Right lobe of liver (tissue), 4 donors: ENCODE measurements around the gene LGI1.

ENCODE experiments used
- POLR2A ChIP-seq: fragments of 450-650 bp; IDR thresholded peaks from one replicate; pipeline ENCODE4 v1.6.1; 2017; ENCODE audit warnings: antibody characterized with exemption, mild to moderate bottlenecking
- TF ChIP-seq, protein P1 (sequence below), 4 donors: fragments of 200-600 bp in 3 of 4; fragments of 450-650 bp in 1 of 4; IDR thresholded peaks; one replicate each; pipeline versions ENCODE4 v1.5.1 to v1.8.0; 2016 to 2022; ENCODE audit warnings: antibody characterized with exemption in 4 of 4, mild to moderate bottlenecking in 2 of 4
- donor health status: DM: no; HTN: no; CAD: no.
- donor health status: DM: no; HTN: no; CAD: no.
- donor health status: DM: no; HTN: yes; CAD: no.

DNA sequence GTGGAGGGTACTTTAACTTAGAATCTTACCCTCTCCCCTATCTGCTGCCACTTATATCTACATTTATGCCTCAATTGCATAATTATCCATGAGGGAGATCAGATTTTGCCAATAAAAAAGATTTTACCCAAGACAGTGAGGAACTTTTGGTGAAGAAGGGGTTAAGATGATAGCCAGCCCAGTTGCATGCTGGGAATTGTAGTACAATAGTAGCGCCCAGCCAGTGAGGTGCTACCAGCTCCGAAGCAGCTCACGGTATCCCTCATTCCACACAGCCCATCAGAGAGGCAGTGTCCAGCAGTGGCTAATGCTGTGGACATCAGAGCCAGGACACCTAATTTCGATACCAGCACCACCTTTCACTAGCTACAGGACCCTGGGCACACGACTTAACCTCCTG lies 5.9 kb upstream of the LGI1 start:
- TF ChIP-seq, protein P1, sequence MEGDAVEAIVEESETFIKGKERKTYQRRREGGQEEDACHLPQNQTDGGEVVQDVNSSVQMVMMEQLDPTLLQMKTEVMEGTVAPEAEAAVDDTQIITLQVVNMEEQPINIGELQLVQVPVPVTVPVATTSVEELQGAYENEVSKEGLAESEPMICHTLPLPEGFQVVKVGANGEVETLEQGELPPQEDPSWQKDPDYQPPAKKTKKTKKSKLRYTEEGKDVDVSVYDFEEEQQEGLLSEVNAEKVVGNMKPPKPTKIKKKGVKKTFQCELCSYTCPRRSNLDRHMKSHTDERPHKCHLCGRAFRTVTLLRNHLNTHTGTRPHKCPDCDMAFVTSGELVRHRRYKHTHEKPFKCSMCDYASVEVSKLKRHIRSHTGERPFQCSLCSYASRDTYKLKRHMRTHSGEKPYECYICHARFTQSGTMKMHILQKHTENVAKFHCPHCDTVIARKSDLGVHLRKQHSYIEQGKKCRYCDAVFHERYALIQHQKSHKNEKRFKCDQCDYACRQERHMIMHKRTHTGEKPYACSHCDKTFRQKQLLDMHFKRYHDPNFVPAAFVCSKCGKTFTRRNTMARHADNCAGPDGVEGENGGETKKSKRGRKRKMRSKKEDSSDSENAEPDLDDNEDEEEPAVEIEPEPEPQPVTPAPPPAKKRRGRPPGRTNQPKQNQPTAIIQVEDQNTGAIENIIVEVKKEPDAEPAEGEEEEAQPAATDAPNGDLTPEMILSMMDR (IDR thresholded peaks at IDR 0.05) = no peak
- TF ChIP-seq POLR2A = no peak
